Measurements from ENCODE around the gene CLMN. TPM values are rescaled to one million over a fixed set of nuclear protein-coding genes. Genes with fewer than 3 reads are reported as not detected.
A peak's percentile ranks its signal among the peaks of the same experiment; 100 is the strongest.

CLMN gene
- total RNA-seq, 1 experiment from 2014 or later: 33.4 TPM

GRCh38 chr14:95334044-95334443 is 14.3 kb upstream of the CLMN start:
- Histone ChIP-seq H3K79me2 (ENCODE audit: insufficient read depth, low read length) (no peaks in the 10 kb centered on the region), H4K20me1 (ENCODE audit: insufficient read depth) (no peaks in the 10 kb centered on the region), H3K4me2 (ENCODE audit: low read length) (no peak overlapping the region), H2AFZ (ENCODE audit: low read depth, low read length, poor library complexity, severe bottlenecking) (no peak overlapping the region), H3K36me3 (ENCODE audit: control insufficient read depth in 1 of 2, insufficient read depth in 2 of 2, low read length in 2 of 2) (no peaks in the 10 kb centered on the region), H3K27ac (ENCODE audit: low read depth, low read length) (no peak overlapping the region), H3K4me3 (replicated peaks in 1 of 2; ENCODE audit: low read depth in 1 of 2, low read length in 2 of 2) (no peak overlapping the region), H3K9me3 (ENCODE audit: control insufficient read depth in 1 of 2, insufficient read depth in 1 of 2, low read depth in 1 of 2, low read length in 2 of 2) (no peaks in the 10 kb centered on the region), H3K27me3 (ENCODE audit: insufficient read depth, low read length) (no peaks in the 10 kb centered on the region), H3K9ac (ENCODE audit: low read length) (no peak overlapping the region), H3K9me2 (ENCODE audit: insufficient read depth) (no peaks in the 10 kb centered on the region), H3K4me1 (ENCODE audit: control insufficient read depth in 1 of 2, insufficient read depth in 2 of 2, low read length in 2 of 2) (no peaks in the 10 kb centered on the region)
- ChIA-PET CTCF (no interaction called here), RAD21 (ENCODE audit: low non-redundant PET in 1 of 2, low total read pairs in 2 of 2, uncharacterized antibody in 2 of 2, unreplicated experiment in 2 of 2) (no interaction called here), POLR2A (no interaction called here)
- intact Hi-C loops (cut with micrococcal nuclease): no loop called here
- BruUV-seq (replicated peaks): no TSS peak
- ATAC-seq (0 out of 2 replicates have a peak, but pooled peaks have one; percentile 46), DNase-seq (ENCODE audit: low read depth, low spot score) (no peak)
- no peak for TF ChIP-seq JUND (IDR thresholded peaks at IDR 0.05)
- TF ChIP-seq, protein P1, sequence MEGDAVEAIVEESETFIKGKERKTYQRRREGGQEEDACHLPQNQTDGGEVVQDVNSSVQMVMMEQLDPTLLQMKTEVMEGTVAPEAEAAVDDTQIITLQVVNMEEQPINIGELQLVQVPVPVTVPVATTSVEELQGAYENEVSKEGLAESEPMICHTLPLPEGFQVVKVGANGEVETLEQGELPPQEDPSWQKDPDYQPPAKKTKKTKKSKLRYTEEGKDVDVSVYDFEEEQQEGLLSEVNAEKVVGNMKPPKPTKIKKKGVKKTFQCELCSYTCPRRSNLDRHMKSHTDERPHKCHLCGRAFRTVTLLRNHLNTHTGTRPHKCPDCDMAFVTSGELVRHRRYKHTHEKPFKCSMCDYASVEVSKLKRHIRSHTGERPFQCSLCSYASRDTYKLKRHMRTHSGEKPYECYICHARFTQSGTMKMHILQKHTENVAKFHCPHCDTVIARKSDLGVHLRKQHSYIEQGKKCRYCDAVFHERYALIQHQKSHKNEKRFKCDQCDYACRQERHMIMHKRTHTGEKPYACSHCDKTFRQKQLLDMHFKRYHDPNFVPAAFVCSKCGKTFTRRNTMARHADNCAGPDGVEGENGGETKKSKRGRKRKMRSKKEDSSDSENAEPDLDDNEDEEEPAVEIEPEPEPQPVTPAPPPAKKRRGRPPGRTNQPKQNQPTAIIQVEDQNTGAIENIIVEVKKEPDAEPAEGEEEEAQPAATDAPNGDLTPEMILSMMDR (IDR thresholded peaks at IDR 0.05 in 2 of 3, conservative IDR thresholded peaks at IDR 0.05 in 1 of 3; ENCODE audit: borderline replicate concordance in 1 of 3, insufficient read depth in 1 of 3, low read depth in 2 of 3, low read length in 2 of 3): peak in 2 of 3 experiments; percentile 19 to 31; a peak in 1 of 6 replicates
- no peak for TF ChIP-seq REST (IDR thresholded peaks at IDR 0.05; ENCODE audit: low read depth)
